Measurements from ENCODE around the gene KIAA1549.

GRCh38 chr7:138911007-138911406 is 70.2 kb downstream of the KIAA1549 start:
- no peak for TF ChIP-seq POLR2A (IDR thresholded peaks at IDR 0.05)
- TF ChIP-seq, protein P1, sequence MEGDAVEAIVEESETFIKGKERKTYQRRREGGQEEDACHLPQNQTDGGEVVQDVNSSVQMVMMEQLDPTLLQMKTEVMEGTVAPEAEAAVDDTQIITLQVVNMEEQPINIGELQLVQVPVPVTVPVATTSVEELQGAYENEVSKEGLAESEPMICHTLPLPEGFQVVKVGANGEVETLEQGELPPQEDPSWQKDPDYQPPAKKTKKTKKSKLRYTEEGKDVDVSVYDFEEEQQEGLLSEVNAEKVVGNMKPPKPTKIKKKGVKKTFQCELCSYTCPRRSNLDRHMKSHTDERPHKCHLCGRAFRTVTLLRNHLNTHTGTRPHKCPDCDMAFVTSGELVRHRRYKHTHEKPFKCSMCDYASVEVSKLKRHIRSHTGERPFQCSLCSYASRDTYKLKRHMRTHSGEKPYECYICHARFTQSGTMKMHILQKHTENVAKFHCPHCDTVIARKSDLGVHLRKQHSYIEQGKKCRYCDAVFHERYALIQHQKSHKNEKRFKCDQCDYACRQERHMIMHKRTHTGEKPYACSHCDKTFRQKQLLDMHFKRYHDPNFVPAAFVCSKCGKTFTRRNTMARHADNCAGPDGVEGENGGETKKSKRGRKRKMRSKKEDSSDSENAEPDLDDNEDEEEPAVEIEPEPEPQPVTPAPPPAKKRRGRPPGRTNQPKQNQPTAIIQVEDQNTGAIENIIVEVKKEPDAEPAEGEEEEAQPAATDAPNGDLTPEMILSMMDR (IDR thresholded peaks at IDR 0.05) = no peak

Measured in lower leg skin (tissue), 3 donors.